Inferior parietal cortex (tissue), 1 donor: ENCODE data around the gene CSNK2B.

Source experiments
- DNase-seq: peaks from one replicate; pipeline ENCODE4 v3.0.0-alpha.2; 2016; ENCODE audit errors: extremely low spot score

Gene CSNK2B

DNA sequence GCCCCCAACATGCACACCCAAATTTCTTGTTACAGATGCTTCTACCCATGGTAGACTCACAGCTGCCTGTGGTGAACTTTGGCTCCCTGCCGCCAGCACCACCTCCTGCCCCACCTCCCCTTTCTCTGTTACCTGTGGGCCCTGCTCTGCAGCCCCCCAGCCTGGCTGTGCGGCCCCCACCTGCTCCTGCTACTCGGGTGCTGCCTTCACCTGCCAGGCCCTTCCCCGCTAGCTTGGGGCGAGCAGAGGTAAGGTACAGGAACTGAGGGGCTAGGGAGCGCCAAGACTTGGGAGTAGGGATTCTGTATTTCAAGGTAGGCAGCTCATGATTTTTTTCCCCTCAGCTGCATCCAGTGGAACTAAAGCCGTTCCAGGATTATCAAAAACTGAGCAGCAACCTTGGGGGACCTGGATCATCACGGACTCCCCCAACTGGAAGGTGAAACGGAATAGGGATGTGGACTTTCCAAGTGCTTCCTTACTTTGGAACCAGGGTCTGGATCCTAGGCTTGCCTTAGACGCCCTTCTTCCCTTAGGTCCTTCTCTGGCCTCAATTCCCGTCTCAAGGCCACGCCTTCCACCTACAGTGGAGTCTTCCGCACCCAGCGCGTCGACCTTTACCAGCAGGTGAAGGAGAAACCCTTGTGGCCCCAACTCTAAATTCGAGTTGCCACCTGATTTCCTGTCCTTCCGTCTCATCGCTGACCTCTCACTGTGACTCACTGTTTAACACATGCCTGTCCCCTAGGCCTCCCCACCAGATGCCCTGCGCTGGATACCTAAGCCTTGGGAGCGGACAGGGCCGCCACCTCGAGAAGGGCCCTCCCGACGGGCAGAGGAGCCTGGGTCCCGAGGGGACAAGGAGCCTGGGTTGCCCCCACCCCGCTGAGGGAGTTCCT, 28.9 kb upstream of the CSNK2B start:
- DNase-seq = no peak

DNA sequence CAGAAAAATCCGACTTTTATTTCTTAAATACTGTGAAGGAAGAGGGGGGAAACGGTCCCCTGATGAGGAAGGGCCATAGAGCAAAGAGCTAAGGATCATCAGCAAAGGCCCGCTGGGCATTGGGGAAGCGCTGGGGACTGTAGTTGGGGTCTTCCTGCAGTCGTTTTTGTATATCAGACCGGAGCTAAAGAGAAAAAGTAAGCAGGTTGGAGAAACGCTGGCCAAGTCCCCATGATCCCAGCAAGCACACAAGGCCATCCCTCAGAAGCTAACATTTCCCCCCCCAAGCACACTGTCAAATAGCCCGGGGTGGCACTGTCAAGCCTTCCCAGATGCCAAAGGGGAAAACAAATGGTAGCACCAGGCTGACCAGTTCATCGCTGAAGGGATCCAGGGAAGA, 26.8 kb upstream of the CSNK2B start:
- DNase-seq = no peak

DNA sequence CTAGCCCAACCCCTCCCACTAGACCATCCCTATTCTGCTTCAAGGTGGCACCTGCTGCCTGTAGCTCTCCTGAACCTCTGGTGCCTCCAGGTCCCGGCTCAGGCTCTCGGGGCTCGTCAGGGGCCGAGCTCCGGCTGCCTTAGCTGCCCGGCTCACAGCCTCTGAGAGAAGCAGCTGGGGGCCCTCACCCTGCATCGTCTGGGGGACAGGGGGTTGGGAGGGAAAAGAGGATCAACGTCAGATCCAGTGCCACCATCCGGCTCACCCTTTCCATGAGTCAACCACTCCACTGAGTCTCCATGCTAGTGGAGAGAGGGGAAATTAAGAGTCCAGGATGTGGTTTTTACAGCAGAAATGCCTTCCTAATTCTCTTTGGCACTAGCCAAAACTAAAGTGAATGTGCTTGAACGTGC, 26.4 kb upstream of the CSNK2B start:
- no peak for DNase-seq

DNA sequence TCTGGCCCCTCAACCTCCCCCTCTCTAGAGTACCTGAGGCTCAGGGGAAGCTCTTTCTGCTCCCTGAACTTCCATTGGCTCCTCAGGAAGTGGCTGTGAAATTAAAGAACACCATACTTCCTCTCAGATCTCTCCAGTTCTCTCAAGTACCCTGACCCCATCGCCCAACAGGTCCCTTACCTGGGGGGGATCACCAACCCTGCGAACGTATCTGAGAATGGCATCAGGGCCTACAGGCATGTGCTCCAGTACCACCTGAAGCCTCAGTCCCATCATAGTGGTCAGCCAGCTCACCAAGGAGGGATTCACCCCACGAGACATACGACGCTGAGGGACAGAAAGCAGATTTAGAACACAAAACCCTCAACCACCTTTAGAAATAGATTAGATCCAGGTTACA, 25.3 kb upstream of the CSNK2B start:
- no peak for DNase-seq

DNA sequence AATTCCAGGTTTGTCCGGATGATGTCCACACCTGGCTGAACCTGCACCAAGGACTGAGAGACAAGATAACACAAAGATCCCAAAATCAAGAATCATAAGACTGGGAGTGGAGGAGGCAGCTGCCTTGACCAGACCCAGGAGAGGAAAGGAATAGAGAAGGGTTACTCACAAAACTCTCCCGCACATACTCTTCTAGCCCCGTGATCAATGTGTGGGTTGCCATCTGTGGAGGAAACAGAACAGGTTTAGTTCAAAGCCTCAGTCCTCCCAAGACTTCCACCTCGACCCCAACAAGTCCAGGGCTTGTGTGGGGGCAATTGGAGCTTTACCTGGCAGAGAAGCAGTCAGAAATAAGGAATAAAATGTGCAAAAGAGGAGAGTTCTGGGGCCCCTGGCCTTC, 24.5 kb upstream of the CSNK2B start:
- no peak for DNase-seq

DNA sequence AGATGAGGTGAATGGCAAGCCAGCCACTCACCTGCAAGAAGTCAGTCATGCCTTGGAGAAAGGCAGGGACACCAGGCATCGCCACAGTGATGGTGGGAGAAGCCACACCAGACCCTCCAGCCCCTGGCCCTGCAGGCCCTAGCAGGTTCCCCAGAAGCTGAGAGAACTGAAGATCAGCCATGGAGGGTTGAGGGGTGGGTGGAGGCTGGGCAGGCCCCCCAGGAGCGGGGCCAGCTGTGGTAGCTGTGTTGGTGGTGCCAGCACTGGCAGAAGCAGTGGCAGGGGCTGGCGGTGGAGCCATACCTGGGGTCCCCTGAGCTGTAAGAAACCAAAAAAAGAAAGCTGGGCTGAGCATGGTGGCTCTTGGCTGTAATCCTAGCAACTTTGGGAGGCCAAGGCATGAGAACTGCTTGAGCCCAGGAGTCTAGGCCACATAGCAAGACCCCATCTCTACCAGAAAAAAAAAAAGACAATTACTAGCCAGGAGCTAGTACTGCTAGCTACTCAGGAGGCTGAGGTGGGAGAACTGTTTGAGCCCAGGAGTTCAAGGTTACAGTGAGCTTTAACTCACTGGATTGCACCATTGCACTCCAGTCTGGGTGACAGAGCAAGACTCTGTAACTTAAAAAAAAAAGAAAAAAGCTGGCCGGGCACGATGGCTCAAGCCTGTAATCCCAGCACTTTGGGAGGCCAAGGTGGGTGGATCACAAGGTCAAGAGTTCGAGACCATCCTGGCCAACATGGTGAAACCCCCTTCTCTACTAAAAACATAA, 22.9 kb upstream of the CSNK2B start:
- DNase-seq = no peak

DNA sequence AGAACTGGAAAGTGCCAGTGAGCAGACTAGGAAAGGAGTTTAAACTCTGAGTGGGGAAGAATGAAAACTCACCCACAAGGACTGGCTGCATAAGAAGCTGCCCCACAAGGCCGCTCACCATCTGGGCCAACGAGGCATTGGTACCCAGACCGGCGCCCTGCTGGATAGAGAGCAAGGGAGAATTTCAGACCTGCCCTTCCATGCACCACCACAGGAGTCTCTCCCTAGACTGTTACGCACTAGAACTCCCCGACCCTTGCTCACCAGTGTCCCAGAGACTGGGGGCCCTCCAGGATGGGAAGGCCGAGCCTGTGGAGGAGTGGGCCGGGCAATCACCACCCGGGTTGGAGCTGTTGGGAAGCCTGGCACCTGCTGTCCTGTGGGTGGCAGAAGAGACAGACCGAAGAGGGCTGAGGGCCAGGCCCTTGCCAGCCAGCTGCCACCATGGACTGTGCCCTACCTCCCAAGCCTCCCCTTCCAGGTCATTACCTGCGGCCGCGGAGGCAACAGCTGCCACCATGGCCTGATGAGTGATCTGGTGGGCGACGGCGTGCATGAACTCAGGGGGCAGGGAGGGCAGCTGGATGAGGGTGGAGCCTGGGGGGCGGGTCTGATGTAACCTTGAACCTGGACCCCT, 21.9 kb upstream of the CSNK2B start:
- no peak for DNase-seq

DNA sequence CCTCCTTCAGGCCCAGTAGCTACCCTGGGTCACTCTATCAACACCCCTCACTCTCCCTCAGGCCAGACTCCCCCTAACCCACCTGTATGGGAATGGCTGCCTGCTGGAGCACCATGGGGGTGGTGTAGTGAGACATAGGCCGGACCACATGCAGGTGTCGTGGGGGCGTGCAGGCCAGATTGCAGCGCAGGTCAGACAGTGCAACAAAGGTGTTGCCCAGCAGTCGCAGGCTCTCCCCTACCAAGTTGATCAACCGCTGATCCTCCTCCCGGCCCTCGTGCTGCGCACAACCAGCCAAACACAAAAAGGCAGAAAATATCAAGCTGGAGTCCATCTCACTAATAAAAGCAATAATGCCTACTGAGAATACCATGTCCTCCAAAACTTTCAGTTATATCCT, 20.6 kb upstream of the CSNK2B start:
- DNase-seq = no peak

DNA sequence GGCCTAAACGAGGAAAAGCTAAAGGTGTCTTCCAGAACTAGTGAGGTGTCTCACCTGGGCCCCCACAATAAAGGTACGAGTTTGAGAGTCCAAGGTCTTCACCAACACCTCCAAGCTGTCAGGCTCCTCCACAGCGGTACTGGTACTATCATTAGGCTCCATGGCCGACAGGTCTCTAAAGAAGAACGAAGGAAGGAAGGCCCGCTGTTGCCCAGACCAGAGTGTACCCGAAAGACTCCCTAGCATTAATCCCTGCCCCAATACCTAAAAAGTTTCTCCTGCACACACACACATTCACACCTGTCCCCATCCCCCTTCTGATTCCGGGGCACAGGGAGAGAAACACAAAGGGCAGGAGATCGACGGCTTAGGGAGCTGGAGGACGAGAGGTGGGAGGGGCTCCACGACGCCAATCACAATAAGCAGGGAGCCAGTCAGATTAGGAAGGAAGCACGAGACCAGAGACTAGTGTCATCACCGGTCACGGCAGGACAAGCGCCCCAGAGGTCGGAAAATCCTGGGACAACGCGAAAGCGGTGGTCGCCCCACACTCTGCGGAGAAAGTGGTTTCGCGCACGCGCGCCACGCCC, 14.2 kb upstream of the CSNK2B start:
- peak; percentile 63 for DNase-seq

DNA sequence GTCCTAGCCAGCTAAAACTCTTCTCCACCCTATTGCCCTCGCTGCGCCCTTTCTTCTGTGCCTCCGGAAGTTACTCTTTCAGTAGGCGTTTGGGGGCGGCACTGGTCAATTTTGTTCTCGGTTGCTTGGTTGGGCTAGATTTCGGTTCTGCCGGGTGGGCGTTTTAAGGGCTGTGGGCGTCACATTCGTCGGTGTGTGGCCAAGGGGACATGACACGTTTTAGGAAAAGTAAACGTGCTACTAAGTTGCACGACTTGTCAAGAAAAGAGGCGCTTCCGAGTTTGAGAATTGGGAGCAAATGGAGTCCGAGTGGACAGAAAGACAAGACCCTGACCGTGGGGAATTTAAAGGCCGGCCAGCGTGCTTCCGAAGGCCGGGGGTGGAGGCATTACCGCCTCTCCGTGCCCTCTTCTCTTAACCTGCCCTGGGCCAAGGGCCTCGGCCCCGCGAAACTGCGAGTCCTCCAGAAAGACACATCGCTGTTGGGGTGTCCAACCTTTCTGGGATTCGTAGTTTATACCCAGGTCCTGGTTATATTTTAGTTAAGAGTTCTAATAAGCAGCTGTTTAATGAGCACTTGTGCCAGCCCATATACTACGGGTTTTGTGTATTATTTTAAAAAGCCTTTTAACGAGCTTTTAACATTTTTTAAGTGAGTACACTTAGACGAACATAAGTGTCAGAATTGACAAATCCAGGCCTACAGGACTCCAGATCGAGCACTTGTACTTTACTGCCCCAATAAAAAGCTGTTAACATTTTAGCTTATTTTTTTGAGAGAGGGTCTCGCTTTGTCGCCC, 12.8 kb upstream of the CSNK2B start:
- no peak for DNase-seq

DNA sequence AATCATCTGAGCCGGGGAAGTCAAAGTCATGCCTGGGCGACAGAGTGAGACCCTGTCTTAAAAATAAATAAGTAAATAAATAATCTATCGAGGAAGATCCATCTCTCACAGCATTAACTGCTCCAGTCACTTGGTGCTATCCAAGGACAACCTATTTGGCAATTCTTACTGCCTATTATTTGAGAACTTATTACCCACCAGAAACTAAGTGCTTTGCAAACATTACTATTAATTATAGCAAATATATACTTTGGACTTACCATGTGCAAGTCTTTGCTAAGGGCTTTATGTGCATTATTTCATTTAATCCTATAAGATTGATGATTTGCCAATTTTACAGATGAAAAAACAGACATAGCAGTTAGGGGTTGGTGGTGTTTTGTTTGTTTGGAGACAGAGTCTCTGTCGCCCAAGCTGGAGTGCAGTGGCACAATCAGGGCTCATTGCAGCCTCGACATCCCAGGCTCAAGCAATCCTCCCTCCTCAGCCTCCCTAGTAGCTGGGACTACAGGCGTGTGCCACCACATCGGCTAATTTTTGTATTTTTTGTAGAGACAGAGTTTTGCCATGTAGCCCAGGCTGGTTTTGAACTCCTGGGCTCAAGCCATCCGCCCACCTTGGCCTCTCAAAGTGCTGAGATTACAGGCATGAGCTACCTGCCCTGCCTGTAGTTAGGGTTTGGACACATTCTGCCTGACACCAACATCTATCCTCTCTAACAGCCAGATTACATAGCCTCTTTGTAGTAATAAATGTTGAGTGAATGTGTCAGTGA, 11.1 kb upstream of the CSNK2B start:
- DNase-seq = no peak

DNA sequence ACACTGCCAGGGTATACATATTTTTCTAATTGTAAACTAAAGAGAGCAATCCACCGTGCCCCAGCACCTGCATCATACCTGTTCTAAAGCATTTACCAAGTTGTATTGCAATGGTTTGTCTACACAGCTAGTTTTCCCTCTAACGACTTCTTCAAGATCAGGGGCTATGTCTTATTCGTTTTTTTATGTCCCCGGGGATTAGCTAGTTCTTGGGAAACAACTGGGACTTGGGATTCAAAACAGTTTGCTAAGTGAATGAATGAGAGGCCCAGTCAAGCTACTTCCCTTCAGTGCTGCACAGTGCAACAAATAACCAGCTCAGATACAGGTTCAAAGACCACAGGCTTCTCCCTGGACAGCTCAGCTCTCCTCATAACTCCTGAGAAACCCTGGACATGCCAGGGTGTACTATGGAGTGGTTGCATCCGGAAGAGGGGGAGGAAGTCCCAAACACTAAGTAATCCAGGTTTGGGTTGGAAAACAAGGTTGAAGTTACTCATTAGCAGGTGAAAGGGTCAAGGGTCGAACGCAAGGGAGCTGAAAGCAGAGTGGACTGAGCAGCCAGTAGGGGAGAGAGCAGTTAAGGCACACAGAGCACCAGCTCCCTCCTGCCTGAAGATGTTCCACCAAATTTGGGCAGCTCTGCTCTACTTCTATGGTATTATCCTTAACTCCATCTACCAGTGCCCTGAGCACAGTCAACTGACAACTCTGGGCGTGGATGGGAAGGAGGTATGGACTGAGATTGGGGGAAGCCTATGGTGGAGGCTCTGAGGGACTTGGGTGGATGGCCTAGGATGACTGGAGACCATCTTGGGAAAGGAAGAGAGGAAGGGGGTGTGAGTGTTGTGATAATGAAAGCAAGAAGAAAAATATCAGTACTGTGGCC, 10.3 kb upstream of the CSNK2B start, which contains the start of gene APOM:
TSS of gene APOM (plus strand) at position 546 of the 889 bp plus-strand sequence. CDS start at position 619, 73 bp downstream.
- DNase-seq = no peak

DNA sequence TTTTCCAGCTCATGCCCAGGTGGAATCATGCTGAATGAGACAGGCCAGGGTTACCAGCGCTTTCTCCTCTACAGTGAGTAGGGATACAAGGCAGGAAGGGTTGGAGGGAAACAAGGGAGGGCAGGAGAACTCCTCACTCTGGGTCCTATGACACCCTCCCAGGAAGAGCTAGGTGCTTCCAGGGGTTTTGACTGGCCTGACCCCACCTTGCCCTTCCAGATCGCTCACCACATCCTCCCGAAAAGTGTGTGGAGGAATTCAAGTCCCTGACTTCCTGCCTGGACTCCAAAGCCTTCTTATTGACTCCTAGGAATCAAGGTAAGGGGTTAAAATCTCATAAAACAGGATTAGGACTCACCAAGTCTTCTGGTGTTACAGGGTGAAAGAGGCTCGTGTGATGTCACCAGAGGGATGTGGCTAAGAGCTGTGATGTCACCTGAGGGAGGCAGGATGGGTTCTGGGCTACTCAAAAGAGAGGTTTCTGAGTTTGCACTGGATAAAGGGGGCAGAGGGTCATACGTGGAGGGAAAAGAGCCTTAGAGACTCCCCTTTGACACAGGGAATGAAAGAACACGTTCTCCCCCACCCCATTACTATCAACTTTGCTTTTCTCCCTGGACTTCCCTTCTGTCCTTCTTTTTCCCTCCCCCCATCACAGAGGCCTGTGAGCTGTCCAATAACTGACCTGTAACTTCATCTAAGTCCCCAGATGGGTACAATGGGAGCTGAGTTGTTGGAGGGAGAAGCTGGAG, 8.3 kb upstream of the CSNK2B start:
- DNase-seq = no peak

DNA sequence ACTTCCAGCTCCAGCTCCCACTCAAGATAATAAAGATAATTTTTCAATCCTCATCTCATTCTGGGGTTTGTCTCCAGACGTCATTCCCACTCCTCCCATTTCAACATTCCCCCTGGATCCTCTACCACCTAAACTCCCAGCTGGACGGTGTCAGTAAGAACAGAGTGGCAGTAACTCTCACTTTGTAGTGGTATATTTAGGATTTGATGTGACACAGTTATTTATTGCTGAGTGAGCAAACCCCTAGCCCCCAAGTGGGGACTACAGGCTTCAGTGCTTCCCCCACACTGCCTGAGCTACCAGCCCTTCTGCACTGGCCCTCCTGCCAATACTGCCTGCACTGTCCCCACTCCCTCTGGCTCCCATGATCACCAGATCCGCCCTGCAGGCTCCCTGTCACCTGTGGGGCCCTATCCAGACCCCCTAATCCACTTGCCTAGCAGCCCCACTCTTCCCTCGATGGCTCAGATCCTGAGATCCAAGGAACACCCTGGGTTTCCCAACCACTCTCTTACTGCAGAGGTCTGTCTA, 7.7 kb upstream of the CSNK2B start:
- DNase-seq = no peak

DNA sequence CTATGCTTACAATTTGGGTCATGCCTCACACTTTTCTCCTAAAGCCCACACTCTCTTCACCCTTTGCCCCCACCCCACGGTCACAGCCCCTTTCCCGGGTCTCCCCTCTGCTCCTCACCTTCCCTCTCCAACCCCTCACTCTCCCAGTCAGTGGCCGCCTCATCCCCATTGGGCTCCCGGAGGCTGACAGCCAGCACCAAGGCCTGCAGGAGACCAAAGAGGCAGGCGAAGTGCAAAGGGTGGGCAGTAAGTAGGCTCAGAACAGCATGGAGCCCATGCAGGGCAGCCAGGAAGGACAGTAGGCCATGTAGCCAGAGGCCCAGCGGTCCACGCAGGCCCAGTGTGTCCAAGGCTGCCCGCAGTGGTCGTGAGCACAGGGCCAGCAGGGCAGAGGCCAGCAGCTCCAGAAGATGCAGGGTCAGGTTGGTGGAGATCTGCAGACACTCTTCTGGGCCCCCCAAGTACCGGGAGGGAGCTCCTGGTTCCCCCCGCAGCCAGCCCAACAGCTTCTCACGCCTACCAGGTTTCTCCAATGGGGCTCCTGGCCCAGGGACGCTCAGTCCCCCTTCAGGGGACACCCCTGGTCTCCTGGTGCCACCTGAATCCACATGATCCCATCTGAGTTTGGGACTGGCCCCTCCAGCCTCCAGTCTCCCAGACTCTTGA, 6.8 kb upstream of the CSNK2B start:
- no peak for DNase-seq

DNA sequence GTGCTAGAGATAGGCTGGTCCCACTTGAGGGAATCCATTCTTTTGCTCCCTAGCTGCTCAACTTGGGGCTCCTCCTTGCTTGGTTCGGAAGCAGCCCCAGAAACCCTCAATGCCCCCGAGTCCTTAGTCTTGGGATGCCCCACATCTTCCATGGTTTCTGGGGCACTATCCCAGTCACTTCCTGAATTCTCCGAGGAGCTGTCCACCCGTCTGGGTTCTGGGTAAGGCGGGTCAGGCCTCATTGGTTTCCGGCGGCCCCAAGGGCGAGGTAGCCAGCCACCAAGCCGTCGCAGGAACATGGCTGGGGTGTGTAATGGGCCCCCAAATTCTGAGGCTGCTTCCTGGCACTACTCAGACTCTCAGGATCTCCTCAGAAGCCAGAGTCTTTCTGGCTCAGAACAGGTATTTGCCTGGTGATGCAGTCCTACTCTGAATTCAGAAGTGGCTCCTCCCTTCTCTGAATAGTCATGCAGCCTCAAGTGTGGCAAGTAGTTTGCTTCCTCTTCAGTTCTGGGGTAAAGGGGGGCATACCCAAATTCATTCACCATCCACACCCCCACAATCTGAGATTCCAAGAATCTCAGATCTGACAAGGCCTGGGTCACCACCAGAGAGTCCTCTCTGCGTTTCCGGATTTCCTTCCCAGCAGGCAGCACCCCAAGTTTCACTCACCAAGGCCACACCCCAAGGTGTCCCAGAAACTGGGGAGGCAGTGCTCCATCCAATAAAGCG, 6.1 kb upstream of the CSNK2B start:
- no peak for DNase-seq
